ENCODE data around the gene SPATA22.
"Not testable (repeated sequence)": the region's sequence is repeated elsewhere in the genome, so short reads cannot be mapped to it uniquely, and the experiment has no call there.

The SPATA22 gene

GRCh38 chr17:3475251-3475685 lies 3.6 kb upstream of the SPATA22 start:
- no peak for DNase-seq (ENCODE audit: low spot score)
- in situ Hi-C loops (cut with MboI; ENCODE audit: low sequenced_read_pairs, unreplicated experiment) = no loop called here
- no peak for TF ChIP-seq CTCF (IDR thresholded peaks at IDR 0.05; ENCODE audit: borderline replicate concordance, control extremely low read depth, extremely low read depth, insufficient read depth, missing control alignments)

- no peak for DNase-seq (ENCODE audit: low spot score)
- no peak for TF ChIP-seq CTCF (IDR thresholded peaks at IDR 0.05; ENCODE audit: borderline replicate concordance, control extremely low read depth, extremely low read depth, insufficient read depth, missing control alignments)
Measured at GRCh38 chr17:3474212-3474611, 2.6 kb upstream of the SPATA22 start.

GRCh38 chr17:3472137-3472536 lies 518 bp upstream of the SPATA22 start:
- in situ Hi-C loops (cut with MboI; ENCODE audit: low sequenced_read_pairs, unreplicated experiment) = no loop called here
- TF ChIP-seq CTCF (IDR thresholded peaks at IDR 0.05; ENCODE audit: borderline replicate concordance, control extremely low read depth, extremely low read depth, insufficient read depth, missing control alignments) = no peak

More at GRCh38 chr17:3474212-3474611, 2.6 kb upstream of the SPATA22 start:
- in situ Hi-C loops (cut with MboI; ENCODE audit: low sequenced_read_pairs, unreplicated experiment) = no loop called here

GRCh38 chr17:3469529-3469928 lies 2.1 kb downstream of the SPATA22 start:
- in situ Hi-C loops (cut with MboI; ENCODE audit: low sequenced_read_pairs, unreplicated experiment) = no loop called here
- no peak for DNase-seq (ENCODE audit: low spot score)
- no peak for TF ChIP-seq CTCF (IDR thresholded peaks at IDR 0.05; ENCODE audit: borderline replicate concordance, control extremely low read depth, extremely low read depth, insufficient read depth, missing control alignments)

More at GRCh38 chr17:3472137-3472536, 518 bp upstream of the SPATA22 start:
- DNase-seq (ENCODE audit: low spot score) = no peak

- in situ Hi-C loops (cut with MboI; ENCODE audit: low sequenced_read_pairs, unreplicated experiment); DNase-seq (ENCODE audit: low spot score): not testable (repeated sequence)
Measured at GRCh38 chr17:3466355-3466754, 5.3 kb downstream of the SPATA22 start.

GRCh38 chr17:3448059-3448665 lies 23.5 kb downstream of the SPATA22 start:
- in situ Hi-C loops (cut with MboI; ENCODE audit: low sequenced_read_pairs, unreplicated experiment) = no loop called here
- no peak for TF ChIP-seq CTCF (IDR thresholded peaks at IDR 0.05; ENCODE audit: borderline replicate concordance, control extremely low read depth, extremely low read depth, insufficient read depth, missing control alignments)
- DNase-seq (ENCODE audit: low spot score) = no peak

- in situ Hi-C loops (cut with MboI; ENCODE audit: low sequenced_read_pairs, unreplicated experiment) = no loop called here
- DNase-seq (ENCODE audit: low spot score) = no peak
Measured at GRCh38 chr17:3447625-3448024, 24.0 kb downstream of the SPATA22 start.

More at GRCh38 chr17:3447625-3448024, 24.0 kb downstream of the SPATA22 start:
- TF ChIP-seq CTCF (IDR thresholded peaks at IDR 0.05; ENCODE audit: borderline replicate concordance, control extremely low read depth, extremely low read depth, insufficient read depth, missing control alignments) = no peak
